ENCODE results near the gene DAGLA.
"Not testable (repeated sequence)": the region's sequence is repeated elsewhere in the genome, so short reads cannot be mapped to it uniquely, and the experiment has no call there.

The DAGLA gene

GRCh38 chr11:61666684-61667297, 13.4 kb upstream of the DAGLA start:
- in situ Hi-C loops (cut with MboI; ENCODE audit: low sequenced_read_pairs), result no loop called here

GRCh38 chr11:61667684-61668305, 12.4 kb upstream of the DAGLA start:
- in situ Hi-C loops (cut with MboI; ENCODE audit: low sequenced_read_pairs), result no loop called here

- in situ Hi-C loops (cut with MboI; ENCODE audit: low sequenced_read_pairs), result no loop called here
Observed at GRCh38 chr11:61669417-61669816, 10.8 kb upstream of the DAGLA start.

- in situ Hi-C loops (cut with MboI; ENCODE audit: low sequenced_read_pairs), result no loop called here
Observed at GRCh38 chr11:61670626-61671025, 9.6 kb upstream of the DAGLA start.

- in situ Hi-C loops (cut with MboI; ENCODE audit: low sequenced_read_pairs), result no loop called here
Observed at GRCh38 chr11:61671527-61671926, 8.7 kb upstream of the DAGLA start.

- in situ Hi-C loops (cut with MboI; ENCODE audit: low sequenced_read_pairs), result not testable (repeated sequence)
Observed at GRCh38 chr11:61673946-61674467, 6.2 kb upstream of the DAGLA start.

GRCh38 chr11:61675826-61676225, 4.4 kb upstream of the DAGLA start:
- in situ Hi-C loops (cut with MboI; ENCODE audit: low sequenced_read_pairs), result no loop called here

GRCh38 chr11:61679296-61679695, 895 bp upstream of the DAGLA start:
- in situ Hi-C loops (cut with MboI; ENCODE audit: low sequenced_read_pairs), result no loop called here

- in situ Hi-C loops (cut with MboI; ENCODE audit: low sequenced_read_pairs), result no loop called here
Observed at GRCh38 chr11:61680622-61681221, 531 bp downstream of the DAGLA start.

GRCh38 chr11:61682093-61682732, 2.0 kb downstream of the DAGLA start:
- in situ Hi-C loops (cut with MboI; ENCODE audit: low sequenced_read_pairs), result no loop called here

GRCh38 chr11:61682906-61683675, 2.9 kb downstream of the DAGLA start:
- in situ Hi-C loops (cut with MboI; ENCODE audit: low sequenced_read_pairs), result no loop called here

GRCh38 chr11:61683961-61684869, 4.0 kb downstream of the DAGLA start:
- in situ Hi-C loops (cut with MboI; ENCODE audit: low sequenced_read_pairs), result no loop called here

- in situ Hi-C loops (cut with MboI; ENCODE audit: low sequenced_read_pairs), result no loop called here
Observed at GRCh38 chr11:61684870-61685616, 4.9 kb downstream of the DAGLA start.

GRCh38 chr11:61685617-61685967, 5.4 kb downstream of the DAGLA start:
- in situ Hi-C loops (cut with MboI; ENCODE audit: low sequenced_read_pairs), result no loop called here

- in situ Hi-C loops (cut with MboI; ENCODE audit: low sequenced_read_pairs), result no loop called here
Observed at GRCh38 chr11:61686066-61686465, 5.9 kb downstream of the DAGLA start.

- in situ Hi-C loops (cut with MboI; ENCODE audit: low sequenced_read_pairs), result no loop called here
Observed at GRCh38 chr11:61686469-61686868, 6.3 kb downstream of the DAGLA start.

GRCh38 chr11:61687420-61687819, 7.2 kb downstream of the DAGLA start:
- in situ Hi-C loops (cut with MboI; ENCODE audit: low sequenced_read_pairs), result no loop called here

GRCh38 chr11:61688365-61689163, 8.4 kb downstream of the DAGLA start:
- in situ Hi-C loops (cut with MboI; ENCODE audit: low sequenced_read_pairs), result no loop called here

GRCh38 chr11:61689164-61689496, 8.9 kb downstream of the DAGLA start:
- in situ Hi-C loops (cut with MboI; ENCODE audit: low sequenced_read_pairs), result no loop called here
